GM18526 (cell line): ENCODE results near the gene C1orf159.

Source experiments
- POLR2A ChIP-seq: IDR thresholded peaks from 3 replicates; pipeline ENCODE4 v1.6.1; 2011; ENCODE audit not compliant: insufficient read length; ENCODE audit errors: extremely low read depth

Gene C1orf159

DNA sequence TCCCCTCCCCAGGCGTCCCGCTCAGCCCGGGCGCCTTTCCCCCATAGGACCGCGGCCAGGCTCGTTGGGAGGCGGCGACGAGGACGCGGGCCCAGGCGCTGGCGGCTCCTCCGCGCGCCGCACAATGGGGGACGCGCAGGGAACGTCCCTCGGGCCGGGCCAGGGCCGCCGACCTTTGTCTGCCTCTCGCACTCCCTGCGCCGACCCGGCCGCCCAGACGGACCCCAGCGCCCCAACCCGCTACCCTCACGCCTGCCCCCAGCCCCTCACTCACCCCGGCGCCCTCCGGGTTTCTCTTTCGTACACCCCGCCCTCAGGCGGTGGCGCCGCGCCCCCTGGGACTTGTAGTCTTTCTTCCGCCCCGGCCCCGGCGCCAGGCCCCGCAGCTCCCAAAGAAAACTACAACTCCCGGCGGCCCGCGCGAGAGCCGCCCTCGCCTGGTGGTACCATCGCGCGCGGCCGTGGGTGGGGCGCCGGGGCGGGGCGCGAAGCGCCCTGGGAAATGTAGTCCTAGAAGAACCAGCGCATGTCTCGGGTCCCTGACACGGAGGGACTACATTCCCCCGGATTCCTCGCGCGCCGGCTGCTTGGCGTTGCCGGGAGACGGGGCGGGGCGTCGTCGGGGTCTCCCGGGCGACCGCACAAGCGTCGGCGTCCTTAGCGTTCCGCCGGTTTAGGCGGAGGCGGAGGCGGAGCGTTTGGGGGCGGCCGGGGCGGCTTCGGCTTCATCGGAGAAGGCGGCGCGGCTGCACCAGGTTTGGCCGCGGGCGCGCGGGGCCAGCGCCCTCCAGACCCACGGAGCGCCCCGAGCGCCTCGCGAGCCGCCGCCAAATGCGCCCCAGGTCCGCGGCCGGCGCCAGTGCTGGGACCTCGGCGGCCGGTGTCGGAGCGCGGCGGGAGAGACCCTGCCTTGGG is at the start of gene C1orf159:
Gene C1orf159, minus strand, starts transcription at position 304 of the 915 bp plus-strand sequence. CDS start 24,546 bp downstream, outside the sequence.
- no peak for TF ChIP-seq POLR2A

DNA sequence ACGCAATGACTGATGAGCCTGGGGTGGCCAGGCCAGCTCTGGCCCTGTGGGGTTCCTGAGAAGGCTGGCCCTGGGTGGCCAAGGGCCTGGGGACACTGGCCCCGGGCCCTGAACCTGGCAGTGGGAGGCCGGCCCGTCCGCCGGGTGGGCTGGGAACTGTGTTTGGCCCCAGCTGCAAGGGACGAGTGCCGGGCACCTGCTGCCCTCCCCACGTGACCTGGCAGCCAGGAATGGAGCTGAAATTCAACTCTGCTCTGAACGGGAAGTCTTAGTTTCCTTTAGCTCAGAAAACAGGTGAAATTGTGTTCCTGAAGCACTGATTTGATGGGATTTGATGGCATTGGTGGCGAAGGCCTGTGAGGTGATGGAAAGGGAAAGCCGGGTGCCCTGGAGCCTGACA is 49.6 kb upstream of the C1orf159 start:
- no peak for TF ChIP-seq POLR2A

DNA sequence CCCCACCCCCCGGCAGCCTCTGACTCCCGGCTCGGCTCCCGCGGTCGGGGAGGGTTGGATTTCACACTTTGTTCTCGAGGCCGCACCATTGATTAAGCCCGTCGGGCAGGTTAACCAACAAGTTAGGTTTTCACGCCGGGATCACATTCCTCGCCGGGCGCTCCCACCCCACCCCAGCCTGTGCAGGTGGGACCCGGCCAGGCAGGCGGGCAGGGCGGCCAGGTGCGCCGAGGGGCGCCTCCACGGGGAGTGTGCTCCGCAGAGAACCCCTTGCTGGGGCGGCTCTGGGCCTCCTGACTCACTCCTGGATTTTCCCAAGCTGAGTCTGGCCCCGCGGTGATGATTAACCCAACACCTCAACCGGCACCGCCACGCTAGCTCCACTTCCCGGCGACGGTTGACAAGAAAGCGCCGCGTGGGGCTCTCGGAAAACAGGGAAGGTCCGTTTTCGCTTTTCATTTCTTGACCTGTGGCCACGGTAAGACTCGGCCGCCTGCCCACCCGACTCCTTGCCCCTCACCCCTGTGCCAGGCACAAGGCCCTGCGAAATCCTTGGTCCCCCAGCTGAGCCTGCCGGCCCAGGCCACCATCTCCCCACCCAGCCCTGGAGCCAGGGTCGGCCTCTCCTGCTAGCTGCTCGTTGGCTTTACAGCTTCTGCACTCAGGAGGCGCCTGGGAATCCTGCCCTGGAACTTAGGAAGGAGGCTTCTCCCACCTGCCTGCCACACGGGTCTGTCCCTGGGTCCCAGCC is 49.0 kb upstream of the C1orf159 start:
- TF ChIP-seq POLR2A, result no peak

DNA sequence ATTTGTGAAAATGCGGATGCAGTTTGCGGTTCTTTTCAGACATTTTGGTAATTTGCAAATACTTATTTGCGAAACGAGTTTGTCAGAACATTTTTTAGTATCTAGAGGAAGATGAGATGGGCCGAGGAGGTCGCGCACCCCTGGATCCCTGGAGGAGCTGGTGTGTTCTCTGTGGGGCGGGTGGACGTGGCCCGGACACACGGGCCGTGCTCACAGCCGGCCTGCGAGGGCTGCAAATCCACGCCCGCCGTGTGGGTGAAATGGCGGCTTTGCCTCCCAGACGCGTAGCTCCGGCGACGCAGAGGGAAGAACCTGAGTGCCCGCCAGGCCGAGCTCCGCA is 48.4 kb upstream of the C1orf159 start:
- no peak for TF ChIP-seq POLR2A

DNA sequence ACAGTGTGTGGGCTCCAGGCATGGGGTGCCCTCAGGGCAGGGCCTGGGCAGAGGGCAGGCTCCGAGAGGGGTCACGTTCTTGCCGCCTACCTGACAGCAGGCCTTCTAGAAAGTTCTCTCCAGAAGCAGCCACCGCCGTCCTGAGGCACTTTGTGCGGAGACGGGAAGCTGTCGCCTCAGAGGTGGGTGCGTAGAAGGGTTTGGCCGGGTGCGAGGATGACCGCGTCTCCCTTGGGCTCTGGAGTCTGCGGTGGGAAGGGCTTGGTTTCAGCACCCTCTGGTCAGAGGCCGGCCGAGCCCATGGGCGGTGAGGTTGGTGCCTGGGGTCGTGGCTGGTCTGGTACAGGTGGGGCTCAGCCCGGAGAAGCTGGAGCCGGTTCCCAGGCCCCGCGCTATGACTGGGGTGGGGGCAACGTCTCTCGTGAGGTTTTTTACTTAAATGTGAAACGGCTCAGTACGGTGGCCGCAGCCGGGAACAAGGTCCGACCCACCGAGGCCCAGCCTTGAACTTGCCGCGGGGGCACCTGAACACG is 47.7 kb upstream of the C1orf159 start:
- TF ChIP-seq POLR2A, result no peak

DNA sequence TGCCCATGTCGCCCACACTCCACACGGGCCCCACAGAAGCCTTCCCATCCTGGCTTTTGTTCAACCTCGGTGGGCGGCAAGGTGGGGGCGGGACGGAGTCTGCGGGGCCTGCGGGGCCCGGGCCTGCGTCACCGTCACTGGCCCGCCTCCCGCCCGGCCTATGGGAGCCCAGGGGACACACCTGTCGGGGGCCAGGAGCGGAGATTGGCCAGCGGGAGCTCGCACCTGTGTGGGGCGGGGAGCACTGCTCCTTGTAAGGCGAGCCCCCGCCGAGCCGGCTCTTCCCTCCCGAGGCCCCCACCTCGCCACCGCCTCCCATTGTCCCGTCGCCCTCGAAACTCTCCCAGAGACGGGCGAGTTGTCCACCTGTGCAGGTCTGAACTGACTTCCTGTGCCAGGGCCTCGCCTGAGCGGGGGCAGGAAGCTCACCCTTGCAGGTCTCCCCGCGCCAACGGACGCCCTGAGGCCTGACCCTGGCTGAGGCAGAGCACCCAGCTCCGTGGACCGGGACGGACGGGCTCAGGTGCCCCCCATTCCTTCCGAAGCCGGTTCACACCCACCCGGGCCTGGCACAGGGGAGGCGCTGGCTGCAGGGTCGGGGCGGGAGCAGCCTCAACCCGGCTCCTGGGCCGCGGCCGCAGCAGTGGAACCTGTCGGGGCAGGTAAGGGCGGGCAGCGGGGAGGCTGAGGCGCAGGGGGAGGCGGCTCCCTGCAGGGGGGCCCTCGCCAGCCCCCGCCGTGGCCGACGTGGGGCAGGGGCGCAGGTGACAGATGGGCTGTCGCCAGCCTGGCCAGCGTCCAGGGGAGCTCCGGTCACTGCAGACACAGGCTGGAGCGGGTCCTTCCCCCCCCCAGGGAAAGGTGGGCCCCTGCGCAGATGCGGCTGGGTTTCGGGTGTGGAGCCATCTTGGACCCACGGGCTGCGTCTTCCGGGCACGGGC is 47.0 kb upstream of the C1orf159 start:
- no peak for TF ChIP-seq POLR2A

DNA sequence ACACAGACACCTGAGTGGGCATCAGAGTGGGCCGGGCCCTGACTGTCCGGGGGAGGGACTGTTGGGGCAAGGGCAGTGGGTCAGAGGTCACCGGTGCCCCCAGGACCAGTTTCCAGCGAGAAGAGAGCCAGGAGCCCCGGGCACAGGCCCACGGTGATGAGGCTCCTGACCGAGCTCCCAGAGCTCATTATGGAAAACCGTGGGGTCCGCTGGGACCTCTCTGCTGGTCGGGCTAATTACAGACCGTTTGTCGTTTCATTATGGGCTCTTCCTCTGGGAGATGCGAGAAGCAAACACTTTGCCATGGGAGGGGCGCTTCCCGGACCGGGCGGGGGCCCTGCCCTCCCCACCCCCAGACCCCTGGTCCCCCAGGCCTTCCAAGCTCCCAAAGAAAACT is 45.8 kb upstream of the C1orf159 start:
- no peak for TF ChIP-seq POLR2A

DNA sequence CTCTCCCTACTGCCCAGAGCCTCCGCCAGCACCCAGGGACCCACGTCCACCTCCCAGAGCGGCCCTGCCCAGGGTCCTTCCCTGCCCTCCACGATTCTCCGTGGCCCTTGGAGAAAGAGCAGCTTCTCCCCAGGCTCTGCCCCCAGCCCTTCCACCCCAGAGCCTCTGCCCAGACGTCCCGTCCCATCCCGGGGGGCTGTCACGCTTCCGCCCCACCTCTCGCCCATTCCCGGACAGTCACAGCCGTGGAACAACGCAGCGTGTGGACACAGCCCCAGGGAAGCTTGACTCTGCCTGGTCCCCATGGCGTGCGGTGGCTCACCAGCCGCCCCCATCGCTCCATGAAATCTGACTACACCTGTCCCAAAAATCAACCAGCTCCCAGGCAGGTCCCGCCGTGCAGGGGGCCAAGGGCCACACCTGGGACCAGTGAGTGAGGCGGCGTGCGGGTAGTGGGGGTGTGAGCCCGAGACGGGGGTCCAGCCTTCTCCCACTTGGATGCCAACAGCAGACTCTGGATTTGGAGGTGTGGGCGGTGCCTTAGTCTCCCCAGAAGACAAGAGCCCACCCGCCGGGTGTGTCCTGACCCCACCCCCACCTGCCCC is 45.3 kb upstream of the C1orf159 start:
- no peak for TF ChIP-seq POLR2A

DNA sequence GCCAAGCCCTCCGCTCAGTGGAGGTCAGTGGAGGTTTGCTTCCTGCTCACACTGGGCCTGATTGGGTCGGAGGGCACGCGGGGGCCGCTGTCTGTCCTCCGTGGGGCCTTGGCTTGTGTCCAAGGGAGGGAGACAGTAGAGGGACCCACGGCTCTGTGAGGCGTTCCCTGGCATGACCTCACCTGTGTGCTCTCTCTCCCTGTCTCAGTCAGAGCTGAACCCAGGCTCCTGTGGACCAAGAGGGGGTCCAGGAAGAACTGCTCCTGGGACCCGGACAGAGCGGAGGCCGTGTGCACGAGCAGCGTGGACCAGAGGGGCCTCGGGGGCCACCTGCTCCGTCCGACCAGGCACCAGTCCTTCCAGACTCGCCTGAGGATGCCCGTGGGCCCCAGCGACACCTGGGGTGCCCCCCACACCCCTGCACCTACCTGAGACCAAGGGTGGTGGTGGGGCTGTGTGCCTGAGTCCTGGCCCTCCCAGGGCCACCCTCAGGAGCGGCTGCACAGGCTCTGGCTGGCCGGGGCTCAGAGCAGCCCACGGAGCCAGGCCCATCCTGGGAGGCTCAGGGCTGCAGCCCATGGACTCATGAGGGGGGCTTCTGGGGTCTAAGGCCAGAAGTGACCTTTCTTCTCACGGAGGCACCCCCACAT is 44.5 kb upstream of the C1orf159 start:
- no peak for TF ChIP-seq POLR2A

DNA sequence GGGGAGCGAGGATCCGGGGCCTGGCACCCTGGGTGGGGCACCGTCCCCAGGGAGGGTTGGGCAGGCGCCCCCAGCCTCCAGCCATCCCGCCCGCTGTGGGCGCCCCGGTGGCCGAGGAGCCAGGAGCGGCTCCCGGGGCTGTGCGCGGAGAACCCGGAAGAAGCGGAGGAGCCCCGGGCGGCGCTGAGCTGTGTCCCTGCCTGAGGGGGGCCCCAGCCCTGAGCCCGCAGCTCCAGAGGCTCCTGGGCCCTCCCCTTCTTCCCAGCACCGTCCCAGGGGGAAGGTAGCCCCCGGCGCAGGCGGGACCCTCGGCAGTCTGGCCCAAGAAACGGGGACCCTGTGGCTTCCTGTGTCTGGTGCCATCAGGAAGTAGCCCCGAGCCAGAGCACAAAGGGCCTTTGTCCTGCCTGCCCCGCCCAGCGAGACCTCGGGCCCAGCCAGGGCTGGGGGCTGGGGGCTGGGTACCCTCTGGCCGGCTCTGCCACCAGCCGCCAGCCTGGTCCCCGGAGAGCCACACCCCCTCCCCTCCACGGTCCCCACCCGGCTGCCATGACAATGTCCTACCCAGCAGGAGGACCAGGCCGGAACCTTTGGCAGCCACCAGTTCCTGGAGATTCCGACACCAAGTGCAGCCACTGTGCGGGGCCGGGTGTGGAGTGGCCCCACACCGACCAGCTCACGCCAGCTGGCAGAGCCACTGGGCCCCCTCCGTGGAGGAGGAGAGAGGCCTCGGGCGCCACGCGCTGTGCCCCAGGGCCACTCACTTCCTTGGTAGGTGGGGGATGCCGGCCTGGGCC is 42.2 kb upstream of the C1orf159 start:
- peak; percentile 50 for TF ChIP-seq POLR2A

DNA sequence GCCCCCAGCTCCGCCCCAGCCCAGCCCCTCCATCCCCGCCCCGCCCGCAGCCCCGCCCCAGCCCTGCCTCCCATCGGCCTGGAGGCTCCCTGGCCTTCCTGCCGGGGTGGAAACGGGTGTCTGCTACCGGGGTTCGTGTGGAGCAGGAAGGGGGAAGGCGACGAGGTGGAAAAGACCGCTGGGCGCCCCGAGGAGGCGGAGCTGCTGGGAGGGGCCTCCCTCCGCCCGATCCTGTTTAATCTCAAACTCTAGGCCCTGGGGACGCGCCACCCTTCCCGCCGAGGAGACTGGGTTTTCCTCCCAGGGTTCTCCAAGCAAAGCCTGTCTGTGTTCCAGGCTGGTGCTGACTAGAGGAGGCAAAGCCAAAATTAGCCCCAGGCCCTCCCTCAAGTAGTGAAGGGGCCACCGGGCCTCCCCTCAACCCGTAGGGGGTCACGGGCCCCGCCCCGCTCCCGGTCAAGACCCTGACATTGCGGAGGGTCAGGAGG is 41.6 kb upstream of the C1orf159 start:
- peak; percentile 55 for TF ChIP-seq POLR2A

DNA sequence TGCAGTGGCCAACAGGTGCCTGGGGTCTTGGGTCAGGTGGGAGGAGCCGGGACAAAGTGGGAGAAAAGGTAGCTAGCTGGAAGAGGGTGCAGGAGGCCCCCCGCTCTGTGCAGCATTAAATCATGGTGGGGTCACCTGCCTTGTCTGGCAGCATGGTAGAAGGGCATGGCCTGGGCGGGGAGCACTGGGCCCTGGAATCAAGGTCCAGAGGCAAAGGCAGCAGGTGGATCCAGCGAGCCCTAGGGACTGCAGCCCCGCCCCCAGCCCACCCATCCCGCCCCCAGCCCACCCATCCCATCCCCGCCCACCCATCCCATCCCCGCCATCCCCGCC is 41.1 kb upstream of the C1orf159 start:
- TF ChIP-seq POLR2A, result no peak
